GM18858 (cell line): ENCODE results near the gene PALLD.

ENCODE experiments used
- ATAC-seq: cut with Tn5 transposase; IDR thresholded peaks from one replicate; pipeline ENCODE4 v1.9.1; 2021; ENCODE audit not compliant: unreplicated experiment

PALLD gene

DNA sequence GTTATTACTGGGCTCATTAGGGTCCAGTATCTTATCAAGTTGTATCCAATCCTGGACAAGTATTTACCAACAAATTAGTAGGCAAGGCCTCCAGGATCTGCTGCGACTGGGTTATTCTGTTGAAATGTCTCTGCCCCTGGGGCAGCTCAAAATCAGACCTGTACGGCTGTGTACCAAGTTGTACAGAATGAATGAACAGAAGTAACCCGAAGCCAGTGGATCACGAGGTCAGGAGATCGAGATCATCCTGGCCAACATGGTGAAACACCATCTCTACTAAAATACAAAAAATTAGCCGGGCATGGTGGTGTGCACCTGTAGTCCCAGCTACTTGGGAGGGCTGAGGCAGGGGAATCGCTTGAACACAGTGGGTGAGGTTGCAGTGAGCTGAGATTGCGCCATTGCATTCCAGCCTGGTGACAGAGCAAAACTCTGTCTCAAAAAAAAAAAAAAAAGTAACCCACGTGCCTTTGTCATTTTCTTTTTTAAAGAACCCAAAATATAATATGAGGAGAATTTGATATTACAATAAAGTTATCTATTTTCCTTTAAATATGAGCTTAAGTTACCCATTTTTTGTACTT lies 385.9 kb downstream of the PALLD start:
- ATAC-seq = no peak

DNA sequence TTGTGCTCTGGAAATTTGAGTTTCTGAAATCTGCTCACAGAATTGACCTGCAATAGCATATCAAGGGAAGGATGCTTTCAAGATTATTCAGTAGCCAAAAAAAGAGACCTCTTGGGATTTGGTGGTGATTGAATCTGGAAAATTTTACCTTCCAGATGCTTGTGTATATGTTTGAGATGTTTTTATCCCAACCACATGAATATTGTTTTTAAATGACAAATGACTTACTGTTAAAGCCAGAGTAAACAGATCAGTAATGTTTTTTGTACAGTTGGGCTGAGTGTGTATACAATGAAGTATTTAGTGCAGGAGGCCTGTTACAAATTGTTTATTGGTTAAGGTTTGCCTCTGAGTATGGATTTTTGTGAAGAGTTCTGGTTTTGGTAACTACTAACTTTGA lies 386.7 kb downstream of the PALLD start:
- no peak for ATAC-seq

DNA sequence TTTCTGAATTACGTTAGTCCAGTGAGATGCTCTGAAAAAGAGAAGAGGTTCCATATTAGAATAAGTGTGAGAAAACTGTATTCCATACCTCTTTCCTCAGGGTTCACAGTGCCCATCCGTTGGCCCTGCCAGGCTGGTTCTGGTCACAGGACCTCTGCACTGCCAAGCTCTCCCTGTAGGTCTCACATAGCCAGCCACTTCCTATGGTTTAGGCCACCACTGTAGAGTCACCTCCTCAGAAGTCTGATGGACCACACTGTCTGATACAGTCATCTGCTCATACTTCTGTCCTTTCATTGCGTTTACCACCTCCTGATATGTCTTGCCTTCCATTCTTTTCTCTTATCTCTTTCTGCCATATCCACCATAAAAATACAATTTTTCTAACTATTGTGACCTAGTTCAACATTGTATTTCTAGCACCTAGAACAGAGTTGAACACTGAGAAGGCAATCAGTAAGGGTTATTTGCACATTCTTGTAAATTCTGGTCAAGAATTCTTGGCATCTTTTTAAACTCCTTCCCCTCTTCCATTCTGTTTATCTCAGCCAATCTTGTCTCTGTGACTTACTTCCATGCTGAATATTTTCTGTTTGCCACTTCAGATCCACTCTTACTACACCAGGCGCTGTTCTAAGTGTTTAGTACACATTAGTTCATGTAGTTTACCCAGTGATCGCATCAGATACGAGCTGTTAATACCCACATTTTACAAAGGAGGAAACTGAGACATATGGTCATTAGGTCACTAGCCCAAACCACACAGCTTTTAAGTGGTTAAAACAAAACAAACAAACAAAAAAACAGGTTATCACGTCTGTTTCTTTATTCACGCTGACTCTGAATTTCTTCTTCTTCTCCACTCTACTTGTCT lies 387.6 kb downstream of the PALLD start:
- ATAC-seq = no peak

DNA sequence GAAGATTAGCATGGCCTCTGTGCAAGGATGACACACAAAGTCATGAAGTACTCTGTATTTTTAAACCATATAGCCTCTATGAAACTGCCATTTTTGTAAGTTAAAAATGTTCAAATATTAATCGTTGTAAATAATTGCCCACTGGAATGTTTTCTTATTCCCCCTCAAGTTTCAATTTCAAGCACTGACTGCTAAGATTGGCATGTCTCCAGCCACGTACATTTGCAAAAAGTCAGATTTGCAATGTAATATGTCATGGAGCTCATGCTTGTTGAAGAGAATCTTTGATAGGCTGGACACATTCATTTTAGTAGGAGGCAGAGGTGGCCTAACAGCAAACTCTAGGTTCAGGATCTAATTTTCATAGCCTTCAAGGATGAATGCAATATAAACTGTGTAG lies 388.5 kb downstream of the PALLD start:
- no peak for ATAC-seq

DNA sequence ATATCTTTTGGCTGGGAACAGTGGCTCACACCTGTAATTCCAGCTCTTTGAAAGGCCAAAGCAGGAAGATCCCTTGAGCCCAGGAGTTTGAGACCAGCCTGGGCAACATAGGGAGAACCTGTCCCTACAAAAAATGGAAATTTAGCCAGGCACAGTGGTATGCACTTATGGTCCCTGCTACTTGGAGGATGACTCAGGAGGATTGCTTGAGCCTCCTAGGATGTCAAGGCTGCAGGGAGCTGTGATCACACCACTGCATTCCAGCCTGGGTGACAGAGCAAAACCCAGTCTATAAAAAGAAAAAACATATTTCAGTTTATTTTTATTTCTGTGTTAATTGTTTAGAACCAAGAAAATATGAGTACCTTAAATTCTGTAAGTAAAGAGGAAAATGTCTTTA lies 389.5 kb downstream of the PALLD start:
- no peak for ATAC-seq

DNA sequence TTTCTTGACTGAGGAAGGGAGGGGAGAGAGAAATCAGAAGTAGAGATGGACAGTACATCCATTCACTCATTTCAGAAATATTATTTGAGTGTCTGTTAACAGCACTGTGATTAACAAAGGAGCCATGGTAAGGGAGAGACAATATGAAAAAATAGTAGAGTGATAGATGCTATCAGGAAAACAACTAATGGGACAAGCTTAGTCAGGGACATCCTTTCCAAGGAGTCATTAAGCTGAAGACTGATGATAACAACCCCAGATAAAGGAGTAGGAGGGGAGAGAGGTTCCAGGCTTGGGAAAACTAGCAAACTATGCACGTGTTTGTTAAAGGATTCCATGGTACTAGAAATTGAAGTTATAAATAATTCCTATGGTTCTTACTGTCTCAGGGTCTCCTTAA lies 391.0 kb downstream of the PALLD start:
- ATAC-seq = no peak

DNA sequence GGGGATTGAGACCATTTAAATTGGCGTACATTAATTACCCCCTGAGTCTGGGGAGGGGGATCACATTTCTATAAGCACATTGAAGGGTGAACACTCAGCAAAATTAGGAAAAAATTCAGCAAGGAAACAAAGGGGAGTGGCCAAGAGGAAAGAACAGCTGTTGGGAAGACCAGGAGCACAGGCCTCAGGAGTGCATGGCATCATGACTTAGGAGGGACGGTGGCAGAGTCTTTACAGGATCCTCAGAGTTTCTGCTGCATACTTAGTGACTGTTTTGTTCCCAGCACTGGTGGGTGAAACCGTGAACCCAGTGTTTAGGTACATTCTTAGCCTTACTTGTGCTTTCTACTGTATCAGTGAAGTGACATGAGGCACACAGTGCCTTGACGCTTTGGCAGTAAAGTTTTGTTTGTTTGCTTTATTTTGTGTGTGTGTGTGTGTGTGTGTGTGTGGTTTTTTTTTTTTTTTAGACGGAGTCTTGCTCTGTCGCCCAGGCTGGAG lies 391.9 kb downstream of the PALLD start:
- no peak for ATAC-seq

DNA sequence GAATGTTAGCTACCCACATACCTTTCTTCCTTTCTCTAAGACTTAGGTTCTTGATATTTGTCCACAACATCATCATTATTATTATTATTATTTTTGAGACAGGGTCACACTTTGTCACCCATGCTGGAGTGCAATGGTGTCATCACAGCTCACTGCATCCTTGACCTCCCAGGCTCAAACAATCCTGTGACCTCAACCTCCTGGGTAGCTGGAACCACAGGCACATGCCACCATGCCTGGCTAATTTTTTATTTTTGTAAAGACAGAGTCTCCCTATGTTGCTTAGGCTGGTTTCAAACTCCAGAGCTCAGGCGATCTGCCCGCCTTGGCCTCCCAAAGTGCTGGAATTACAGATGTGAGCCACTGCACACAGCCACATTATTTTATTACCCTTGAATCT lies 394.2 kb downstream of the PALLD start:
- no peak for ATAC-seq

DNA sequence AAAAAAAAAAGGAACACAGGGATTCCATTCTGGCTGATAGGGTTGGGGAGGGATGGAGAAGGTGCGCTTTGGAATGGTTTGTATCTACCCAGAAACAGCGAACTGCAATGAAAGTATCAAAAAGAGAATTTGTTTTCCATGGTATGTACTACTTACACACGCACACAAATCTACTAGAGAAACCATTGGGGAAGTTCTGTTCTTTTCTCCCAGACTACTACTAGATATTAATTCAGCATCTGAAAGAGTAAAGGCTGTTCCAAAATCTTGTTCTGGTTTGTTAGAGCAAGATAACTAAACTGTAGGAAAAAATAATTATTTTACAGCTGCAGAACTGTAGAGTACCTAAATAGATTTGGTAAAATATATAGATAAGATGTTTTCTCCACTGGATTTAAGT lies 394.8 kb downstream of the PALLD start:
- no peak for ATAC-seq

DNA sequence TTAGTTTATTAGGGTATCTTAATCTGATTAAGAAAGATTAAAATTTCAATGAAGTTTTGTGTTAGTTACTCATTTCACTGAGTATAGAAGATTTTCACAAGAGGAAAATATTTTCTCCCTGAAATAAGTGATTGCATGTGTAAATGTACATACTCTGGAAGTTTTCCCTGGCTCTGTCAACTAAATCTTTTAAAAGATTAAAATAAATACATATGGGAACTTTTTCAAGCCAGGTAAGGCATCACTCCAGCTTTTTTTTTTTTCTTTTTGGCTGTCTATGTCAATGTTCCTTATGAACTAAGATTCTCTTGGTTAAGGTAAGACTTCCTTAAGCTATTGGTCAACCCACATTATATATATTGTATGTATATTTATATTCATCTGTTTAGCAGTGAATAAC lies 395.6 kb downstream of the PALLD start:
- no peak for ATAC-seq

DNA sequence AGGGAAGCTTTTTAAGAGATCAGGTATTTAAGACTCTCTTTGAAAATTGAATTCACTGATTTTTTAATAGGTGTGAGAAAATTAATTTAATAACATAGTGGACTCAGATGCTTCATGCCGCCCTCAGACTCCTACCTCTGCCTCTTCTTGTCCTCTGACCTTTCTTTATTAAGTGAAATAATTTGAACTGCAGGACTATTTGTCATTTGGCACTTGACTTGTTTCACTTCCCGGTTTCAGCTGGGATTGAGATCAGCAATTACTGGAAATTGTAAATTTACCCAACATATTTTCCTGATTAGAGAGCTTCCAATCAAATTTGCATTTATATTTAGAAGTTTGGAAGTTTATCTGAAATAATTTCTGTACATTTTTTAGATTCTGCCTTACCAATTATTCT lies 396.4 kb downstream of the PALLD start:
- no peak for ATAC-seq

DNA sequence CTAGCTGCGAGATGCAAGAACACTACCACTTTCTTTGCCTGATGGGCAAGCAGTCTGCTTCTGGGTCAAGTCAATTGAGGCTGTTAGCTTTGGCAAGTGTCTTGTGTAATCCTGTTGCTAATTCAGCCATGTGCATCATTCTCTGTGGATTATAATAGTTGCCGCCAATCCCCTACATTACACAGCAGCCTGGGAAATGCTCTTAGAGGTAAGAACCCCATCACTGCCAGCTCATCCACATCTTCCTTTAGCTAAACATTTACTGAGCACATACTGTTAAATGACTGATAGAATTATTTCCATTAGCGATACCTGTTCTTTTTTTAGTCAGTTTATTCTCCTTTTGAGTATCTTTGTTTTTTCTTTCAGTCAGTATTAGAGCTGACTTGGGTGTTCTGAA lies 397.0 kb downstream of the PALLD start:
- ATAC-seq = no peak

DNA sequence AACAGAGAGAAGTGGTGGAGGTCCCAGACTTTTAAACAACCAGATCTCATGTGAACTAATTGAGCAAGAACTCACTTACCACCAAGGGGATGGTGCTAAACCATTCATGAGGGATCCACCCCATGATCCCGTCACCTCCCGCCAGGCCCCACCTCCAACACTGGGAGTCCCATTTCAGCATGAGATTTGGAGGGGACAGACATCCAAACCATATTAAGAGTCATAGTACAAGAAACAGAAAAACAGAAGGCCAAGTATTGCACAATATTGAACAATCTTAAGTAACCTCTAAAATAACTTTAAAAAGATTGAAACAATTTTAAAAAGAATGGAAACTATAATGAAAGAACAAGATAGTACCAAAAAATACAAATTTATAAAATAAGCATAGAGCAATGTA lies 403.2 kb downstream of the PALLD start:
- no peak for ATAC-seq

DNA sequence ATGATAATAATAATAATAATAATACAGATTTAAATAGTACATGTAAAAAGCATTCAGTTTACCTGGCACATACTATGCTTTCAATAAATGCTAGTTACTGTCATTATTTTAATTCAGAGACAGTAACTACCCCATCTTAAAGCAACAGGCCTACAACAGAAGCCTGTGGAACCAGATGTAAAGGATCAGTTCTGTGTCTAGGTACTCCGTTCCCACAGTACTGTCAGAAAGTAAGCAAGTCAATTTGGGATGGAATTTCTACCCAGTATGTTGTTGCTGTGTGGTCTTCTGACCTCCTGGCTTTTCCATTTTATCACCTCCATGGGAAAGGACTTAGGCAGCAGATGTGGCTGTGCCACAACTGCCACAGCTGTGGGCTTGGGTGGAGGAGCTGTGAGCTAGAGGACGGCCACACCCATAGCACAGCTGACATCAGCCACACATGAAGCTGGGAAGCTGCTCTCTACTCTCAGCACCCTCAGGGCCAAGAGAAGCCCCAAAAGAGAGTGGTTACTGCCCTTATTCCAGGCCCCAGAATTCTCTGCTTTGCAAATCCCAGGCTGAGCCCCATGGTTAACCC lies 410.4 kb downstream of the PALLD start:
- ATAC-seq = no peak

DNA sequence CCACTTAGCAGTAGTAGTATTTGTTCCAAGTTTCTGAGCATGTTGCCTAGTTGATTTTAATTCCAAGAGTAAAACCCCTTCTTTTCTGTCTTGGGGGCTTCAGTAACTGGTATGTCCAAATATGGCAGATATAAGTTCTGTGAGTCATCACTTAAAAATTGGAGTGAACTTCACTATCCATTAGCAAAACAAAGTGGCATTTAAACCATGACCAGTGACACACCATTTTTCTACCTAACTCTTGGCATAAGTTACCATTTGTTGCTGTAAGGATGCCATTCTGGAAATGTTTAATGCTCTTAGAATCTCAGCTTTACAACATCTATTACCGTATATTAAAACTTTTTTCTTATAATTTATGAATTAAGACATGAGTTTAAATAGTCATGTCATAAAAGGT lies 411.2 kb downstream of the PALLD start:
- ATAC-seq = no peak

DNA sequence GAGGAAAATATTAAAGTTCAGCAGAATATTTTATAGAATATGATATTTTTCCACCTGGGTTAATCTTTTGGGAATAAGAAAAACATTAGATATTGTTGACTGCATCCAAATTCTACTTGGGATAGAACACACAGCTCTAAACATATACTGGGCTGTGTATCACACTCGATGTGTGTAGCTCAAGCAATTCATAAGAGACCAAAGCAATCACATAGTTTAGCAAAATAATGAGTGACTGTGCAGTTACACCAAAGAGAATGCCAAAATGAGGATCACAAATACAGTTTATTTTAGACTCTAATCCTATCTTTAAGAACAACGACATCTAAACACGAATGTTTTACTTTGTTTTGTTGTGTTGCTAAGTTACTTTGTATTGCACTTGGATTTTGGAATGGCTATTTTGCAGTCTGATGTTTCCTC lies 412.0 kb downstream of the PALLD start:
- no peak for ATAC-seq

DNA sequence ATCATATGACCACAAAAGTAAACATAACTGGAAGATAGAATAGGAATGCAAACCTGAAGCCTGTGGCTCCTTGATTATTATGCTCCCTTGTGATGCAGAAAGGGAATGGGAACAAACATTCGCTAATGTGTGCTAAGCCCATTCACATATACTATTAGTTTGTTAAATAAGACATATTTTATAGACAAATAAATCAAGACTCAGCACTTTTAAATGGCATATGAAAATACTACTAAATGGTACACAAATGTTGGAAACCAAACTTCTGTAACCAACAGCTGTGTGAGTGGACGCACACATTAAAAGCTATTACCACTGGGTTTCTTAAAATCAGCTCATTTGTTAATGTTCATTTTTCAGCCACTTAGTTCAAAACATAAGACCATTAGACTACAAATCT lies 417.2 kb downstream of the PALLD start:
- ATAC-seq = no peak

DNA sequence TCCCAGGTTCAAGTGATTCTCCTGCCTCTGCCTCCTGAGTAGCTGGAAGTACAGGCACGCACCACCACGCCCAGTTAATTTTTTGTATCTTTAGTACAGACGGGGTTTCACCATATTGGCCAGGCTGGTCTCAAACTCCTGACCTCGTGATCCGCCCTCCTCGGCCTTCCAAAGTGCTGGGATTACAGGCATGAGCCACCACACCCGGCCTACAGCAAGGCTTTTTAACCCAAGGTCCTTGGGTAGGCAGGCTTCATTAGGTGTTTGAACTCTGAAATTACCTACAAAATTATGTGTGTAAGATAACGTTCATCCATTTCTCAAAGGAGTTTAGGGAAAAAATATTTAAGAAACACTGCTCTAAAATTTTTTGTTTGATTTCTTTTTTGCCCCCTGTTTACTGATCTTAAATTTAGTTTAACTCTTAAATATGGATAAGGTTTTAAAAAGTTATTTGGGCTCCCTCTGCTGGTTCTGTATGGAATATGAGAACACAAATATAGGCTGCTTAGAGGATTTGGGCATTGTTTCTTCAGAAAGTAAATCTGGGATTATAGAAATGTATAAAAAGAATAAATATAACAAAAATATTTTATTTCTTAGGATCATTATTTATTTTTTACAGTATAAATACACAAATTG lies 420.4 kb downstream of the PALLD start:
- no peak for ATAC-seq

DNA sequence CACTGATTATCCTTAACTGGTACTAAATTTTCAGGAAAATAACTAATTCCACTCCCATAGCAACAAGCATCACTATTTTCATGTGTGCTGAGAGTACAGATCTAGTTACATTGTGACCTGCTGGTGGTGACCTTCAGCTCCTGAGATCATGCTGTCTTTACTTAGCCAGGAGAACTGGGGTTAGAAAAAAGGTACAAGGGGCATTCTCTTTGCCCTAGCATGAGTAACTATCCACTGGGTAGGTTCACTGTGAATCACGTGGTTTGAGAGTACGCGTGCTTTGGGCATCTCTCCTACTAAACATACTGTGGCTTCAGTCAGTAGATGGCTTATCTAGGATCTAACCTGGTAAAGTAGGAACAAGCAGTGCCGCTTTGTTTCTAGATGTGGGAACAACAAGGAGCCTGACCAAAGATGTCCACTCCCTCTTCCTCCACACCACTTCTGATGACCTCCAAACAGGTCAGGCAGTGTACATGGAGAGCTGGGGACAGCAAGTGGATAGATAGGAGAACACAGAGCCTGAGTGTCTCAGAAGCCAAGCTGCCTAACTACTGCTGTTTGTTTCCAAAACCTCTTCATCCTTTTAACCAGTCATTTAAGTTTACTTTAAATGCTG lies 423.0 kb downstream of the PALLD start:
- ATAC-seq = no peak

DNA sequence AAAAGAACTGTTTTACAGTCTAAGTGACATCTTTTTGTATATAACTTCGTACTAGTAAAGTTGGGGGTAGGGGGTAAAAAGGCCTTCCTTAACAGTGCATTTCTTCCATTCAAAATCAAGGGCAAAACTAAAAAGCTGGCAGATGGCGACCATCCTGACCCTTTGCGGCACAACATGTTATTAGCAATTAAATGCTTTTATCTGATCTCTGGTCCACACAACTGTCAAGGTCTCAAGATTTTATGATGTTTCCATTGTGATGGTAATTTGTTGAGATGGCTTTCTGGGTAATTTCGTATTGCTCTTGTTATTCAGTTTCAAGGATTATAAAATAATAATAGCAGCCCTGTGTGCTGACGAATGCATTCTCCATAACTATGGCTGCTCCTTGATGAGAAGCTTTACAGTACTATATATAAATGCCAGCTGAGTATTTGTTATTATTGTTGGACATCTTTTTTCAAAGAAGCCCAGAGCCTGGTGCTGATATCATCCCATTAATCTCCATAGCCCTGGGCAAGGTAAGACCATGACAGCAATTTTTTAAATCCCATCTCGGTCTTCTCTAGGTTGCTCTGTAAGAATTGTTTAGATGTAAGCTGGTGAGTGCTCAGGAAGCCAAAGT lies 423.7 kb downstream of the PALLD start:
- no peak for ATAC-seq
